Upper lobe of right lung (tissue), 1 donor: ENCODE data around the gene PHOX2A. TPM values are rescaled to one million over a fixed set of nuclear protein-coding genes. Genes with fewer than 3 reads are reported as not detected.

Experiments used
- ATAC-seq: fragments of 200-7000 bp; cut with Tn5 transposase; one replicate; pipeline ENCODE4 v1.9.1; 2020; ENCODE audit warnings: mild to moderate bottlenecking, moderate library complexity
- DNase-seq: peaks from one replicate; pipeline ENCODE4 v3.0.0-alpha.2; 2020
- H3K27ac ChIP-seq: fragments of 200-600 bp; one replicate; pipeline ENCODE4 v1.8.0; 2022
- H3K27me3 ChIP-seq: fragments of 200-600 bp; one replicate; pipeline ENCODE4 v1.8.0; 2022; ENCODE audit warnings: mild to moderate bottlenecking
- H3K36me3 ChIP-seq: fragments of 200-600 bp; one replicate; pipeline ENCODE4 v1.8.0; 2022
- H3K4me1 ChIP-seq: fragments of 200-600 bp; one replicate; pipeline ENCODE4 v1.8.0; 2022
- H3K4me3 ChIP-seq: fragments of 200-600 bp; one replicate; pipeline ENCODE4 v1.8.0; 2022; ENCODE audit warnings: mild to moderate bottlenecking
- H3K9me3 ChIP-seq: fragments of 200-600 bp; one replicate; pipeline ENCODE4 v1.8.0; 2022
- CTCF ChIP-seq: fragments of 200-600 bp; IDR thresholded peaks from one replicate; pipeline ENCODE4 v1.8.0; 2022; ENCODE audit warnings: antibody characterized with exemption
- intact Hi-C: fragments of 100-400 bp; cut with DNase I; formaldehyde crosslinking; loops from one replicate; pipeline ENCODE4 v1.11.0; 2022
- total RNA-seq: library from RNA; stranded (reverse); fragmentation: NEBNext Ultra II Directional; extraction: Animal tissue kit (Norgen Biotek cat#: 25700); gene quantifications from one replicate; pipeline ENCODE4 v1.2.1, GENCODE V29; 2021
- donor health status: DM: no; HTN: yes; CAD: no; lungs with severe emphysema.

PHOX2A gene
- total RNA-seq, 1 donor from 2014 or later: not detected

- H3K36me3 ChIP-seq: peaks cover 68% of the 10 kb centered on the region
- H3K9me3 ChIP-seq: no peaks in the 10 kb centered on the region
- H3K27ac ChIP-seq: no peak overlapping the region
- intact Hi-C loops: no loop called here
- DNase-seq (peak; percentile 47), ATAC-seq (no peak)
- H3K4me1 ChIP-seq: peaks cover 19% of the 10 kb centered on the region
- H3K27me3 ChIP-seq: peaks cover 3% of the 10 kb centered on the region
- H3K4me3 ChIP-seq: no peak overlapping the region
- no peak for TF ChIP-seq CTCF
Measured at GRCh38 chr11:72235351-72236057, 8.5 kb downstream of the PHOX2A start.

- DNase-seq: peak; percentile 61
- H3K4me1 ChIP-seq: peaks cover 14% of the 10 kb centered on the region
- ATAC-seq: no peak
- no peak overlapping the region for H3K4me3 ChIP-seq
- no peaks in the 10 kb centered on the region for H3K9me3 ChIP-seq
- H3K27ac ChIP-seq: no peak overlapping the region
- TF ChIP-seq CTCF: no peak
- H3K36me3 ChIP-seq: peaks cover 74% of the 10 kb centered on the region
- intact Hi-C loops: no loop called here
- no peaks in the 10 kb centered on the region for H3K27me3 ChIP-seq
Measured at GRCh38 chr11:72234920-72235319, 9.1 kb downstream of the PHOX2A start.

- no peak overlapping the region for H3K4me3 ChIP-seq
- no peaks in the 10 kb centered on the region for H3K27me3 ChIP-seq
- H3K4me1 ChIP-seq: peaks cover 13% of the 10 kb centered on the region
- peaks cover 78% of the 10 kb centered on the region for H3K36me3 ChIP-seq
- no peaks in the 10 kb centered on the region for H3K9me3 ChIP-seq
- no peak for TF ChIP-seq CTCF
- no peak for DNase-seq
- no peak for ATAC-seq
- no peak overlapping the region for H3K27ac ChIP-seq
- intact Hi-C loops: no loop called here
Measured at GRCh38 chr11:72234514-72234830, 9.5 kb downstream of the PHOX2A start.

- Histone ChIP-seq H3K27ac (no peak overlapping the region), H3K9me3 (no peaks in the 10 kb centered on the region), H3K27me3 (no peaks in the 10 kb centered on the region), H3K36me3 (peaks cover 84% of the 10 kb centered on the region), H3K4me3 (no peak overlapping the region), H3K4me1 (peaks cover 8% of the 10 kb centered on the region)
- ATAC-seq (no peak), DNase-seq (peak; percentile 29)
- intact Hi-C loops: no loop called here
- no peak for TF ChIP-seq CTCF
Measured at GRCh38 chr11:72233773-72234513, 10.0 kb downstream of the PHOX2A start.

- no peak for TF ChIP-seq CTCF
- DNase-seq (peak; percentile 47), ATAC-seq (no peak)
- no peak overlapping the region for H3K4me3 ChIP-seq
- no peaks in the 10 kb centered on the region for H3K9me3 ChIP-seq
- H3K27me3 ChIP-seq: no peaks in the 10 kb centered on the region
- peaks cover 91% of the 10 kb centered on the region for H3K36me3 ChIP-seq
- peaks cover 6% of the 10 kb centered on the region for H3K4me1 ChIP-seq
- no peak overlapping the region for H3K27ac ChIP-seq
- intact Hi-C loops: no loop called here
Measured at GRCh38 chr11:72233056-72233772, 10.8 kb downstream of the PHOX2A start.
